Astrocyte of the spinal cord (primary cell): ENCODE measurements around the gene KLHL18.

Experiments
- DNase-seq: peaks from one replicate; pipeline ENCODE4 v3.0.0; 2011; ENCODE audit warnings: low read depth, low spot score
- H3K4me3 ChIP-seq: 2 replicates; pipeline ENCODE4 v1.5.1; 2011; ENCODE audit warnings: low read depth, mild to moderate bottlenecking, low read length, moderate library complexity
- CTCF ChIP-seq: IDR thresholded peaks from 2 replicates; pipeline ENCODE4 v1.5.1; 2012; ENCODE audit warnings: low read depth, mild to moderate bottlenecking, low read length, inconsistent platforms
- in situ Hi-C: cut with HindIII; loops from 2 replicates; pipeline ENCODE4 v1.10.0; 2017; ENCODE audit warnings: low sequenced_read_pairs

The KLHL18 gene

GRCh38 chr3:47273564-47273963 lies 9.2 kb upstream of the KLHL18 start:
- in situ Hi-C loops: no loop called here
- no peak for DNase-seq
- no peak overlapping the region for H3K4me3 ChIP-seq
- TF ChIP-seq CTCF: no peak

- H3K4me3 ChIP-seq: no peak overlapping the region
- in situ Hi-C loops: no loop called here
- no peak for TF ChIP-seq CTCF
- DNase-seq: no peak
Measured at GRCh38 chr3:47274652-47275051, 8.1 kb upstream of the KLHL18 start.

GRCh38 chr3:47276558-47276957 lies 6.2 kb upstream of the KLHL18 start:
- no peak overlapping the region for H3K4me3 ChIP-seq
- in situ Hi-C loops: no loop called here
- DNase-seq: no peak
- TF ChIP-seq CTCF: no peak

- no peak for TF ChIP-seq CTCF
Measured at GRCh38 chr3:47280519-47280918, 2.2 kb upstream of the KLHL18 start.

GRCh38 chr3:47283193-47283537 lies 421 bp downstream of the KLHL18 start:
- H3K4me3 ChIP-seq: peak overlapping the region; percentile 71
- no peak for TF ChIP-seq CTCF
- in situ Hi-C loops: no loop called here
- peak; percentile 20 for DNase-seq

More at GRCh38 chr3:47280519-47280918, 2.2 kb upstream of the KLHL18 start:
- in situ Hi-C loops: no loop called here
- H3K4me3 ChIP-seq: no peak overlapping the region
- no peak for DNase-seq

GRCh38 chr3:47283591-47284364 lies 1.0 kb downstream of the KLHL18 start:
- DNase-seq: peak; percentile 39
- in situ Hi-C loops: no loop called here

More at GRCh38 chr3:47283591-47284364, 1.0 kb downstream of the KLHL18 start:
- H3K4me3 ChIP-seq: peak overlapping the region; percentile 71
- TF ChIP-seq CTCF: no peak
